HL-60/S4 treated with phorbol 12-myristate 13-acetate at 8.2 ng/mL for 4 days and 3 days (cell line): ENCODE results near the gene CAMK2A.

Experiments used
- in situ Hi-C: fragments of 300-500 bp; cut with MboI; formaldehyde crosslinking; loops from 2 replicates; pipeline ENCODE4 v1.15.0; 2022; ENCODE audit warnings: low sequenced_read_pairs

The CAMK2A gene

GRCh38 chr5:150279330-150280020, 10.1 kb downstream of the CAMK2A start:
- in situ Hi-C loops = no loop called here

- in situ Hi-C loops = no loop called here
Observed at GRCh38 chr5:150278916-150279315, 10.7 kb downstream of the CAMK2A start.

- in situ Hi-C loops = no loop called here
Observed at GRCh38 chr5:150278046-150278730, 11.4 kb downstream of the CAMK2A start.

GRCh38 chr5:150277043-150277442, 12.5 kb downstream of the CAMK2A start:
- in situ Hi-C loops = no loop called here

- in situ Hi-C loops = no loop called here
Observed at GRCh38 chr5:150274811-150275210, 14.8 kb downstream of the CAMK2A start.

DNA sequence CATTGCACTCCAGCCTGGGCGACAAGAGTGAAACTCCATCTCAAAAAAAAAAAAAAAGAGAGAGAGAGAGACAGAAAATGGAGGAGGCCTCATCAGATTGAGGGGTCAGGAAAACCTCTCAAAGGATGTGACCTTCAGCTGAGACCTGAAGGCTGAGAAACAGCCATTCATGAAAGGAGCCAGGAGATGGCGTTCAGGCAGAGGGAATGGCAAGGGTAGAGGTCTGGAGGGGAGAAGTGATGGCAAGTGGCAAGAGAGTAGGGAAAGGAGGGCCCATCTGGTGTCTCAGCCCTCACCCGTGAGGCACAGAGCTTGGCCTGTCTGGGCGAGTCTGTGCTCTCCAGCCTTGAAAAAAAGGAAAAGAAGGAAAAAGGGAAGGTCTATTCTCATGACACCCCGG, 17.0 kb downstream of the CAMK2A start:
- in situ Hi-C loops = no loop called here

DNA sequence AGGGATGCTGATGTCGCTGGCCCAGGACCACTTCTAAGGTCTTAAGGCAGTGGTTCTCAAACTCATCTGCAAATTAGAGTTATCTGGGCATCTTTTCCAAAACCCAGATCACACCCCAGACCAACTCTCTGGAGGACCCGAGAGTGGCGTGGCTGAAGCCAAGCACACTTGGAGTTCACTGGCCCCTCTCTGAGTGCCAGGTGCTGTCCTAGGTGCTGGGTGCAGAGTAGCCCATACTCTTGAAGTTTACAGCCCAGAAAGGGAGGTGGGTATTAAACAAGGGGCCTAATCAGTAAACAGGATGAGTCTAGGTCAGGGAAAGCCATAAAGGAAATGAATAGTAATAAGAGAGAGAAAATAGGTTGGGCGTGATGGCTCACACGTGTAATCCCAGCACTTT, 17.6 kb downstream of the CAMK2A start:
- in situ Hi-C loops = no loop called here

GRCh38 chr5:150271296-150271692, 18.3 kb downstream of the CAMK2A start:
- in situ Hi-C loops = no loop called here

DNA sequence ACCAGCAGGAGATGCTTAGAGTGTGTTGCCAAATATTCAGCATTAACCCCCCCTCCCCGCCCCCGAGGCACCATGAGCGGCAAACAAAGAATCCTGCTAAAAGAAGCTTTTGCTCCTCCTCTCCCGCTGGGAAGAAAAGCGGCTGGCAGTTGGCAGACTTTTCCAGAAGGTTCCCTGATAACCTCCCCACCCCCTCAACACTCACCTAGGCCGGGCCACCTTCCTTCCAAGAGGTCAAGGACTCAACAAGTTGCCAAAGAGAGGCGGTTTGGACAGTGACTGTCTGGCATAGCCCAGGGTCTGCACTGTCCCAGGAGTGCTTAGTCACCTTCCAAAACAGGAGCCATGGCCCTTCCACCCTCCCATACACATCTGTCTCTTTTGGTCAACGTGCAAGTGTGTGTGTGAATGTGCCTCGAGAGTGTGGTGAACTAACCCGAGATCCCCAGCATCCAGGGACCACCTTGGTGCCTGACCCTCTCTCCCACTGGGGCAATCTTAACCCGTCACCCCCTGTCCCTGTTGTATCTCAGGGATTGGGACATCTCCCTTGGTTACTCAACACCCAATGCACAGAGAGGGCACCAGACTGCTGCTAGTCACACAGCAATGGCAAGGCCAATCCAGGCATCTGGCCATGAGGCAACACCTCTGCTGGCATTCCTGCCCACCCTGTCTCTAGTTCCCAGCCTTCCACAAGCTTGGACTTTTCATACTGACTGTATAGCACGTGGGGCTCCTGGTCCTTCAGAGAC, 18.9 kb downstream of the CAMK2A start:
- in situ Hi-C loops = no loop called here

DNA sequence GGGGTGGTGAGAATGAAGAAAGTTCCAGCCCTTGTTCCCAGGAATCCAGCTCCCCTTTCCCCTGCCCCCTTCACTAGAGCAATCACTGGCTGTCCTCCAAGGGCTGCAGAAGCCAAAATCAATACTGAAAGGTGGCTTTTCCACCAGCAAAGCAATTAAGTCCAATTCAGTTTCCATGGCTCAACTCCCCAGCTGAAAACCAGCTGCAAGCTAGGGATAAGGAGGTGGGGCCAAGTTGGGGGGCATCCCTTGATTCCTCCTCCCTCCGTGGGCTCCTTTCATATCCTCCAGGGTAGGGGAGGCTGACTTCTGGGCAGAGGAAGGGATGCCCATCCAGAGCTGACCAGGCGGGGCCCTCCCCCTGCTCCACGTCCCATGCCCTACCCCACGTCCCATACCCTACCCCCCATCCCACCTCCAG, 22.7 kb downstream of the CAMK2A start:
- in situ Hi-C loops = no loop called here

DNA sequence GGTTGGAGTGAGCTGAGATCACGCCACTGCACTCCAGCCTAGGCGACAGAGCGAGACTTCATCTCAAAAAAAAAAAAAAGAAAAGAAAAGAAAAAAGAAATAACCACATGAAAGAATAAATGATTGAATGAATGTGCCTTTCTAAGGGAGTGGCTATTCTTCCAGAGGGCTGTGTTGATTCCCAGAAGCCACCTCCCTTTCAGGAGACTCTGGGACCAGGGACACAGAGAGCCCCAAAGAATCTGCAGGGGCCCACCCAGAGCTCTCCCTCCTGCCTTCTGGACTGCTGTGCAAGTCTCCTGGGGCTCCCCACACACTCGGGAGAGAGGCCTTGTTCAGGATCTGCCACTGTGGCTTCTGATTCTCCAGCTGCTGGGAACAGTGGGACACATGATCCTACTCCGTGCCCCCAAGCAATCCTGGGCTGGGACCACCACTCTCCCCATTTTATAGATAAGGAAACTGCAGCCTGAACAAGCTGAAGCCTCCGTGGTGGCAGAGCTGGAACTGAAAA, 23.6 kb downstream of the CAMK2A start:
- in situ Hi-C loops = no loop called here

- in situ Hi-C loops = no loop called here
Observed at GRCh38 chr5:150264667-150265603, 24.6 kb downstream of the CAMK2A start.

GRCh38 chr5:150263801-150264621, 25.6 kb downstream of the CAMK2A start:
- in situ Hi-C loops = no loop called here

DNA sequence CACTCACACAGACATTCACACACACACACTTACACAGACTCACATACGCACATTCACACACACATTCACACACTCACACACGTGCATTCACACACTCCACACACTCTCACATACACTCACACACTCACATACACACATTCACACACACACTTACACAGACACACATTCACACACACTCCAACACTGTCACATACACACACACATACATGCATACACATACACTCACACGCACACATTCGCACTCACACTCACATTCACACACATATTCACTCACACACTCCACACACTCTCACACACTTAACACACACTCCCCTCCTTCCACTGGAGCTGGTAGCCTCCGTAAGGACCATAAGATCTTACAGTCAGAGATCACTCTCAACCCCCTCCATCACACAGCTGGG, 26.2 kb downstream of the CAMK2A start:
- in situ Hi-C loops = no loop called here

- in situ Hi-C loops = no loop called here
Observed at GRCh38 chr5:150262502-150262901, 27.1 kb downstream of the CAMK2A start.

DNA sequence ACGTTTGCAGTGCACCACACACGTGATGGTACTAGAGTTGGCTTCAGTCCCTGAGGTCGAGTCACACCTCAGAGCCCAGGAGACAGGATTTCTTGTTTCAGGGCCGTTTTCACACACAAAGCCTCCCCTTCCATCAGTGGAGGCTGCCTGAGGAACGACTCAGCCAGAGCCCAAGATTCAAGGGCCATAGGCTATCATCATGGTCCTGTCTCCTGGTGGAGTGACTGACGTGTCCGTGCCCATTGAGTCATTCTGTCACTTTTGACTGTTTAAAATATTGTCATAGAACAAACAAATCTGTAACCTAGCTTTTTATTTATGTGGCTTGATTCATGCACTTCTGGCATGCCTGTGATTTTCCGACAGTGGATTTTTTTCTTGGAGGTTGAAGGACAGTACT, 28.3 kb downstream of the CAMK2A start:
- in situ Hi-C loops = no loop called here

- in situ Hi-C loops = no loop called here
Observed at GRCh38 chr5:150258130-150258529, 31.4 kb downstream of the CAMK2A start.

- in situ Hi-C loops = no loop called here
Observed at GRCh38 chr5:150257424-150257823, 32.1 kb downstream of the CAMK2A start.

- in situ Hi-C loops = no loop called here
Observed at GRCh38 chr5:150256410-150257064, 33.0 kb downstream of the CAMK2A start.
